IMR-90 (cell line): ENCODE data around the gene BSDC1. TPM values are rescaled to one million over a fixed set of nuclear protein-coding genes. Genes with fewer than 3 reads are reported as not detected.

Experiments
- ATAC-seq: fragments of 200-7000 bp; cut with Tn5 transposase; 2 replicates; pipeline ENCODE4 v1.9.1; 2020; ENCODE audit warnings: low read depth, mild to moderate bottlenecking, moderate library complexity
- BruUV-seq: library from RNA; stranded (reverse); fragments of 400-500 nt; replicated peaks from 2 replicates; lab custom pipeline; 2021; lab: Mats Ljungman, UMichigan
- CTCF ChIA-PET: fragments of 300-600 bp; formaldehyde crosslinking; extraction: SDS; loops from one replicate; lab custom pipeline; 2021; ENCODE audit warnings: antibody characterized with exemption; lab: Yijun Ruan, JAX
- POLR2A ChIA-PET: fragments of 300-600 bp; sonication (Branson Sonifier 250); formaldehyde crosslinking; loops from one replicate; lab custom pipeline; 2022; ENCODE audit warnings: antibody characterized with exemption; ENCODE audit not compliant: unreplicated experiment; lab: Charles Lee
- DNase-seq: peaks from one replicate; pipeline ENCODE4 v3.0.0; 2013
- H2AFZ ChIP-seq: replicated peaks from 2 replicates; pipeline ENCODE3; 2013; ENCODE audit warnings: low read length, mild to moderate bottlenecking; ENCODE audit not compliant: poor library complexity
- H2AK5ac ChIP-seq: 2 replicates; pipeline ENCODE4 v1.6.1; 2013; ENCODE audit warnings: low read depth, low read length, inconsistent platforms
- H2AK9ac ChIP-seq: replicated peaks from 2 replicates; pipeline ENCODE3; 2013; ENCODE audit warnings: mild to moderate bottlenecking, low read depth, low read length, moderate library complexity; ENCODE audit not compliant: poor library complexity
- H2BK120ac ChIP-seq: 2 replicates; pipeline ENCODE4 v1.6.1; 2013; ENCODE audit warnings: low read depth, low read length, inconsistent platforms
- H2BK15ac ChIP-seq: 3 replicates; pipeline ENCODE4 v1.6.1; 2013; ENCODE audit warnings: low read depth, low read length, inconsistent platforms
- H2BK20ac ChIP-seq: 2 replicates; pipeline ENCODE4 v1.6.1; 2013; ENCODE audit warnings: low read depth, mild to moderate bottlenecking, inconsistent platforms, low read length, moderate library complexity
- H2BK5ac ChIP-seq: 2 replicates; pipeline ENCODE4 v1.6.1; 2013; ENCODE audit warnings: mild to moderate bottlenecking, low read depth, low read length, inconsistent platforms; ENCODE audit not compliant: poor library complexity, severe bottlenecking
- H3K14ac ChIP-seq: replicated peaks from 2 replicates; pipeline ENCODE4 v1.6.1; 2013; ENCODE audit warnings: low read depth, low read length, inconsistent platforms
- H3K18ac ChIP-seq: 2 replicates; pipeline ENCODE4 v1.6.1; 2013; ENCODE audit warnings: low read depth, low read length, control low read depth
- H3K23ac ChIP-seq: 2 replicates; pipeline ENCODE4 v1.6.1; 2013; ENCODE audit warnings: low read depth, low read length, inconsistent platforms
- H3K27ac ChIP-seq: 2 replicates; pipeline ENCODE4 v1.5.1; 2013; ENCODE audit warnings: mild to moderate bottlenecking, control low read depth, low read length; ENCODE audit not compliant: insufficient read depth
- H3K27me3 ChIP-seq: 2 replicates; pipeline ENCODE4 v1.6.1; 2013; ENCODE audit warnings: low read length; ENCODE audit not compliant: control insufficient read depth, insufficient read depth
- H3K36me3 ChIP-seq: 2 replicates; pipeline ENCODE4 v1.6.1; 2013; ENCODE audit warnings: low read length, mixed read lengths; ENCODE audit not compliant: control insufficient read depth, insufficient read depth
- H3K4ac ChIP-seq: 2 replicates; pipeline ENCODE4 v1.6.1; 2013; ENCODE audit warnings: low read depth, low read length, inconsistent platforms
- H3K4me1 ChIP-seq: 2 replicates; pipeline ENCODE4 v1.6.1; 2013; ENCODE audit warnings: low read length, mixed read lengths; ENCODE audit not compliant: control insufficient read depth, insufficient read depth
- H3K4me2 ChIP-seq: 2 replicates; pipeline ENCODE4 v1.6.1; 2013; ENCODE audit warnings: low read depth, mild to moderate bottlenecking, control low read depth, low read length, moderate library complexity
- H3K4me3 ChIP-seq: 2 replicates; pipeline ENCODE4 v1.5.1; 2013; ENCODE audit warnings: low read depth, mild to moderate bottlenecking, control low read depth, low read length, moderate library complexity; ENCODE audit not compliant: insufficient read depth
- H3K56ac ChIP-seq: 2 replicates; pipeline ENCODE4 v1.6.1; 2013; ENCODE audit warnings: low read length, inconsistent platforms; ENCODE audit not compliant: insufficient read depth; ENCODE audit errors: extremely low read depth
- H3K79me1 ChIP-seq, 2 experiments: 2 replicates each; pipeline ENCODE4 v1.6.1; 2013; ENCODE audit warnings: low read length in 2 of 2, inconsistent platforms in 1 of 2, low read depth in 1 of 2
- H3K9ac ChIP-seq: 2 replicates; pipeline ENCODE4 v1.6.1; 2013; ENCODE audit warnings: low read depth, low read length, control low read depth
- H3K9me1 ChIP-seq: 2 replicates; pipeline ENCODE4 v1.6.1; 2013; ENCODE audit warnings: low read length, inconsistent platforms; ENCODE audit not compliant: insufficient read depth
- H3K9me3 ChIP-seq: 2 replicates; pipeline ENCODE4 v1.6.1; 2013; ENCODE audit warnings: low read length; ENCODE audit not compliant: control insufficient read depth, insufficient read depth
- H4K20me1 ChIP-seq: 2 replicates; pipeline ENCODE4 v1.6.1; 2013; ENCODE audit warnings: low read length, inconsistent platforms; ENCODE audit not compliant: insufficient read depth
- H4K5ac ChIP-seq: 2 replicates; pipeline ENCODE4 v1.6.1; 2013; ENCODE audit warnings: mild to moderate bottlenecking, low read depth, low read length, control low read depth
- H4K8ac ChIP-seq, 2 experiments: 2 replicates each; pipeline ENCODE4 v1.6.1; 2013; ENCODE audit warnings: low read depth in 2 of 2, low read length in 2 of 2, control low read depth in 1 of 2, inconsistent platforms in 1 of 2
- H4K91ac ChIP-seq: 2 replicates; pipeline ENCODE4 v1.6.1; 2013; ENCODE audit warnings: low read depth, low read length, inconsistent platforms; ENCODE audit not compliant: insufficient read depth
- BHLHE40 ChIP-seq: fragments of 150-350 bp; IDR thresholded peaks from 2 replicates; pipeline ENCODE4 v1.6.1; 2016; ENCODE audit warnings: mild to moderate bottlenecking, low read depth, low read length
- CEBPB ChIP-seq: IDR thresholded peaks from 2 replicates; pipeline ENCODE4 v1.6.1; 2012; ENCODE audit warnings: low read depth, low read length, improper control_type of control experiment
- MAZ ChIP-seq: IDR thresholded peaks from 2 replicates; pipeline ENCODE4 v1.6.1; 2012; ENCODE audit warnings: low read depth, mild to moderate bottlenecking, low read length, improper control_type of control experiment, moderate library complexity, borderline replicate concordance
- MXI1 ChIP-seq: IDR thresholded peaks from 2 replicates; pipeline ENCODE4 v1.6.1; 2012; ENCODE audit warnings: low read depth, mild to moderate bottlenecking, low read length, moderate library complexity, borderline replicate concordance
- POLR2A ChIP-seq: IDR thresholded peaks from 2 replicates; pipeline ENCODE4 v1.6.1; 2012; ENCODE audit warnings: mild to moderate bottlenecking, low read depth, low read length
- RAD21 ChIP-seq: IDR thresholded peaks from 2 replicates; pipeline ENCODE4 v1.6.1; 2012; ENCODE audit warnings: low read length, improper control_type of control experiment
- WGBS, 2 experiments: methylation state at CpG; one replicate each; pipeline versions ENCODE4 v1.1.5 to v1.1.7; 2013; ENCODE audit warnings: missing lambda C conversion rate in 2 of 2; ENCODE audit not compliant: insufficient read length in 1 of 2; ENCODE audit errors: extremely low coverage in 2 of 2; 5-methylcytosine and 5-hydroxymethylcytosine counted together
- dilution Hi-C: fragments of 300-500 bp; cut with HindIII; formaldehyde crosslinking; loops from one replicate; pipeline ENCODE4 v1.14.3; 2018; ENCODE audit warnings: low sequenced_read_pairs; ENCODE audit not compliant: unreplicated experiment
- in situ Hi-C: fragments of 300-500 bp; cut with MboI; formaldehyde crosslinking; loops from 3 replicates; pipeline ENCODE4 v1.14.3; 2019; ENCODE audit warnings: low sequenced_read_pairs, inconsistent platforms, mixed read lengths
- intact Hi-C: fragments of 100-400 bp; cut with micrococcal nuclease; formaldehyde crosslinking; loops from 2 replicates; pipeline ENCODE4 v1.10.0; 2022
- polyA plus RNA-seq, 3 experiments: library from polyadenylated mRNA; depleted of rRNA; stranded (reverse); fragments of >200 nt; gene quantifications; 2 replicates each; pipeline ENCODE4 v1.2.3, GENCODE V29; 2012; ENCODE audit warnings: low replicate concordance in 1 of 3
- total RNA-seq: library from RNA; depleted of rRNA; stranded (reverse); fragments of >200 nt; gene quantifications from 2 replicates; pipeline ENCODE4 v1.2.3, GENCODE V29; 2012
- TF ChIP-seq, protein P1 (sequence below): fragments of 150-350 bp; IDR thresholded peaks from 2 replicates; pipeline ENCODE4 v1.6.1; 2017; ENCODE audit warnings: mild to moderate bottlenecking, antibody characterized with exemption, low read length, low read depth

Gene BSDC1
- total and polyA plus RNA-seq, 2 of the 4 experiments (the other 2 are of a cell fraction), result 56.8 to 60.4 TPM

- peaks cover 18% of the 10 kb centered on the region for H3K9me1 ChIP-seq
- peak overlapping the region; percentile 78 for H3K56ac ChIP-seq
- DNase-seq (peak; percentile 88), ATAC-seq (peak; percentile 91)
- H3K27ac ChIP-seq, result peak overlapping the region; percentile 95
- no peaks in the 10 kb centered on the region for H3K9me3 ChIP-seq
- H4K91ac ChIP-seq, result peak overlapping the region; percentile 94
- peak overlapping the region; percentile 85 for H3K4me2 ChIP-seq
- peak overlapping the region; percentile 94 for H2AK9ac ChIP-seq
- ChIA-PET POLR2A (interaction anchor here (0.8 to 1.5 kb wide), 2 partner anchors 12 to 15 kb away, joined by 3 to 4 read pairs; partner anchors contain the start of gene MARCKSL1), CTCF (no interaction called here)
- peak overlapping the region; percentile 87 for H3K14ac ChIP-seq
- H4K8ac ChIP-seq, result peak overlapping the region; percentile 83 to 91
- peaks cover 4% of the 10 kb centered on the region; the same call in 1 of the 2 replicates for H3K36me3 ChIP-seq
- H2BK120ac ChIP-seq, result peak overlapping the region; percentile 86
- H3K4ac ChIP-seq, result peak overlapping the region; percentile 79
- TF ChIP-seq CEBPB, result no peak
- TF ChIP-seq, protein P1, sequence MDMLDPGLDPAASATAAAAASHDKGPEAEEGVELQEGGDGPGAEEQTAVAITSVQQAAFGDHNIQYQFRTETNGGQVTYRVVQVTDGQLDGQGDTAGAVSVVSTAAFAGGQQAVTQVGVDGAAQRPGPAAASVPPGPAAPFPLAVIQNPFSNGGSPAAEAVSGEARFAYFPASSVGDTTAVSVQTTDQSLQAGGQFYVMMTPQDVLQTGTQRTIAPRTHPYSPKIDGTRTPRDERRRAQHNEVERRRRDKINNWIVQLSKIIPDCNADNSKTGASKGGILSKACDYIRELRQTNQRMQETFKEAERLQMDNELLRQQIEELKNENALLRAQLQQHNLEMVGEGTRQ, result peak; percentile 30; the same call in 1 of the 2 replicates
- TF ChIP-seq BHLHE40, result peak; percentile 97
- TF ChIP-seq MAZ, result peak; percentile 82; the same call in 1 of the 2 replicates
- peak; percentile 85 for TF ChIP-seq POLR2A
- TF ChIP-seq MXI1, result no peak; the same call in 1 of the 2 replicates
- 0 out of 2 replicates have a peak, but pooled peaks have one; percentile 12 for TF ChIP-seq RAD21
- peak overlapping the region; percentile 94; the same call in 2 of the 3 replicates for H2BK15ac ChIP-seq
- H2BK20ac ChIP-seq, result peak overlapping the region; percentile 44; the same call in 1 of the 2 replicates
- no peaks in the 10 kb centered on the region for H4K20me1 ChIP-seq
- dilution Hi-C loops, result no loop called here
- peak overlapping the region; percentile 93 for H2AFZ ChIP-seq
- peak overlapping the region; percentile 94; the same call in 1 of the 2 replicates for H2AK5ac ChIP-seq
- H3K4me3 ChIP-seq, result peak overlapping the region; percentile 85
- H3K23ac ChIP-seq, result peak overlapping the region; percentile 69
- in situ Hi-C loops, result no loop called here
- H3K18ac ChIP-seq, result peak overlapping the region; percentile 92
- peak overlapping the region; percentile 87 for H2BK5ac ChIP-seq
- peaks cover 8 to 30% of the 10 kb centered on the region in 2 experiments; a peak in 3 of 4 replicates for H3K79me1 ChIP-seq
- WGBS, 2 experiments, result 0% methylated on average over 41 of the region's 75 CpGs; no CpG with 5 or more reads in 1 of the 2 experiments
- no peaks in the 10 kb centered on the region for H3K27me3 ChIP-seq
- no TSS peak for BruUV-seq
- H4K5ac ChIP-seq, result peak overlapping the region; percentile 90
- intact Hi-C loops, result loop anchor here (1.0 kb wide), 1 partner anchor 15 kb away; the partner anchor contains the start of gene MARCKSL1
- peaks cover 26% of the 10 kb centered on the region for H3K4me1 ChIP-seq
- peak overlapping the region; percentile 87 for H3K9ac ChIP-seq
These were observed 42.6 kb downstream of the BSDC1 start for GRCh38 chr1:32351399-32352238.
